HL-60 (cell line): ENCODE measurements around the gene CCSER1.

Experiments
- DNase-seq, 2 experiments: peaks; one replicate each; pipeline ENCODE4 v3.0.0-alpha.2; 2010 to 2020; ENCODE audit warnings: low read depth in 1 of 2, low spot score in 1 of 2
- H3K27ac ChIP-seq: fragments of 250-450 bp; sonication (Bioruptor Pico); replicated peaks from 2 replicates; pipeline ENCODE4 v1.5.1; 2020; ENCODE audit warnings: mild to moderate bottlenecking, moderate library complexity
- H3K27me3 ChIP-seq: fragments of 250-450 bp; sonication (Bioruptor Pico); 2 replicates; pipeline ENCODE4 v1.5.1; 2021; ENCODE audit warnings: mild to moderate bottlenecking, moderate library complexity; ENCODE audit not compliant: insufficient read depth, poor library complexity, severe bottlenecking
- H3K4me3 ChIP-seq: replicated peaks from 2 replicates; pipeline ENCODE4 v1.5.1; 2011; ENCODE audit warnings: mild to moderate bottlenecking, control low read depth, low read length; ENCODE audit not compliant: insufficient read depth
- GABPA ChIP-seq: IDR thresholded peaks from 2 replicates; pipeline ENCODE4 v1.6.1; 2012; ENCODE audit warnings: low read depth
- POLR2AphosphoS5 ChIP-seq: IDR thresholded peaks from 2 replicates; pipeline ENCODE4 v1.6.1; 2012; ENCODE audit warnings: low read depth
- SPI1 ChIP-seq: IDR thresholded peaks from 2 replicates; pipeline ENCODE4 v1.6.1; 2012; ENCODE audit warnings: low read depth, mild to moderate bottlenecking, borderline replicate concordance
- TF ChIP-seq, protein P1 (sequence below): IDR thresholded peaks from one replicate; pipeline ENCODE4 v1.5.1; 2011; ENCODE audit warnings: low read length, control low read depth, inconsistent platforms; ENCODE audit not compliant: insufficient read depth
- TF ChIP-seq, protein P2 (sequence below): IDR thresholded peaks from 2 replicates; pipeline ENCODE4 v1.6.1; 2012; ENCODE audit warnings: low read depth; ENCODE audit not compliant: insufficient replicate concordance

Gene CCSER1

DNA sequence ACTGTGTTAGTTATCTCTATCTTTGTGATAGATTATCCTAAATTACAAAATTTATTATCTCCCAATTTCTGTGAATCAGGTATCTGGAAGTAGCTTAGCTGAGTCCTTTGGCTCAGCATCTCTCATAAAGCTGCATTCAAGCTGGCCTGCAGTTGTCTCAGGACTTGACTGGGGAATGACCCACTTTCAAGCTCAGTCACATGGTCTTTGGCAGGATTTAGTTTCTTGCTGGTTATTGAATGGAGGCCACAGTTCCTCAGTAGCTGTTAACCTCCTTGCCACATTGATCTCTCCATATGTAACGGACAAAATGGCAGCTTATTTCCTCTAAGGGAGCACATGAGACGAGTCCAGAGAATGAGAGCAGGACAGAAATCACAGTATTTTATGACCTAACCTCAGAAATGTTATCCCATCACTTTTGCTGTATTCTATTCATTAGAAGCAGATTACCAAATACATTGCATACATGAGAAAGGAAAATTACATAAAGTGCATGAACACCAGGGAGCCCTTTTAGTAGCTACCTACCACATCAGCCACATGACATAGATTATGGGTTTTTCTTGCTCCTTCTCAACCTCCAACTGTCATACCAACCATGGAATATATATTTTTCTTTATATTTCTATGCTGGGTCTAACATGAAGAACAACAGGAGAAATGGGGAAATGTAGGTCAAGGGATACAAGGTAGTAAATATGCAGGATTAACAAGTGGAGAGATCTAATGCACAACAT is 730.1 kb downstream of the CCSER1 start:
- Histone ChIP-seq H3K27me3 (no peaks in the 10 kb centered on the region), H3K27ac (no peak overlapping the region), H3K4me3 (no peak overlapping the region)
- TF ChIP-seq, protein P1, sequence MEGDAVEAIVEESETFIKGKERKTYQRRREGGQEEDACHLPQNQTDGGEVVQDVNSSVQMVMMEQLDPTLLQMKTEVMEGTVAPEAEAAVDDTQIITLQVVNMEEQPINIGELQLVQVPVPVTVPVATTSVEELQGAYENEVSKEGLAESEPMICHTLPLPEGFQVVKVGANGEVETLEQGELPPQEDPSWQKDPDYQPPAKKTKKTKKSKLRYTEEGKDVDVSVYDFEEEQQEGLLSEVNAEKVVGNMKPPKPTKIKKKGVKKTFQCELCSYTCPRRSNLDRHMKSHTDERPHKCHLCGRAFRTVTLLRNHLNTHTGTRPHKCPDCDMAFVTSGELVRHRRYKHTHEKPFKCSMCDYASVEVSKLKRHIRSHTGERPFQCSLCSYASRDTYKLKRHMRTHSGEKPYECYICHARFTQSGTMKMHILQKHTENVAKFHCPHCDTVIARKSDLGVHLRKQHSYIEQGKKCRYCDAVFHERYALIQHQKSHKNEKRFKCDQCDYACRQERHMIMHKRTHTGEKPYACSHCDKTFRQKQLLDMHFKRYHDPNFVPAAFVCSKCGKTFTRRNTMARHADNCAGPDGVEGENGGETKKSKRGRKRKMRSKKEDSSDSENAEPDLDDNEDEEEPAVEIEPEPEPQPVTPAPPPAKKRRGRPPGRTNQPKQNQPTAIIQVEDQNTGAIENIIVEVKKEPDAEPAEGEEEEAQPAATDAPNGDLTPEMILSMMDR = no peak
- TF ChIP-seq, protein P2, sequence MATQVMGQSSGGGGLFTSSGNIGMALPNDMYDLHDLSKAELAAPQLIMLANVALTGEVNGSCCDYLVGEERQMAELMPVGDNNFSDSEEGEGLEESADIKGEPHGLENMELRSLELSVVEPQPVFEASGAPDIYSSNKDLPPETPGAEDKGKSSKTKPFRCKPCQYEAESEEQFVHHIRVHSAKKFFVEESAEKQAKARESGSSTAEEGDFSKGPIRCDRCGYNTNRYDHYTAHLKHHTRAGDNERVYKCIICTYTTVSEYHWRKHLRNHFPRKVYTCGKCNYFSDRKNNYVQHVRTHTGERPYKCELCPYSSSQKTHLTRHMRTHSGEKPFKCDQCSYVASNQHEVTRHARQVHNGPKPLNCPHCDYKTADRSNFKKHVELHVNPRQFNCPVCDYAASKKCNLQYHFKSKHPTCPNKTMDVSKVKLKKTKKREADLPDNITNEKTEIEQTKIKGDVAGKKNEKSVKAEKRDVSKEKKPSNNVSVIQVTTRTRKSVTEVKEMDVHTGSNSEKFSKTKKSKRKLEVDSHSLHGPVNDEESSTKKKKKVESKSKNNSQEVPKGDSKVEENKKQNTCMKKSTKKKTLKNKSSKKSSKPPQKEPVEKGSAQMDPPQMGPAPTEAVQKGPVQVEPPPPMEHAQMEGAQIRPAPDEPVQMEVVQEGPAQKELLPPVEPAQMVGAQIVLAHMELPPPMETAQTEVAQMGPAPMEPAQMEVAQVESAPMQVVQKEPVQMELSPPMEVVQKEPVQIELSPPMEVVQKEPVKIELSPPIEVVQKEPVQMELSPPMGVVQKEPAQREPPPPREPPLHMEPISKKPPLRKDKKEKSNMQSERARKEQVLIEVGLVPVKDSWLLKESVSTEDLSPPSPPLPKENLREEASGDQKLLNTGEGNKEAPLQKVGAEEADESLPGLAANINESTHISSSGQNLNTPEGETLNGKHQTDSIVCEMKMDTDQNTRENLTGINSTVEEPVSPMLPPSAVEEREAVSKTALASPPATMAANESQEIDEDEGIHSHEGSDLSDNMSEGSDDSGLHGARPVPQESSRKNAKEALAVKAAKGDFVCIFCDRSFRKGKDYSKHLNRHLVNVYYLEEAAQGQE = no peak
- no peak for DNase-seq

- Histone ChIP-seq H3K27me3 (no peaks in the 10 kb centered on the region), H3K4me3 (no peak overlapping the region), H3K27ac (no peak overlapping the region)
- no peak for DNase-seq
- TF ChIP-seq GABPA = no peak
- TF ChIP-seq, protein P2 = no peak
Measured at GRCh38 chr4:90875791-90876190, 748.6 kb downstream of the CCSER1 start.

DNA sequence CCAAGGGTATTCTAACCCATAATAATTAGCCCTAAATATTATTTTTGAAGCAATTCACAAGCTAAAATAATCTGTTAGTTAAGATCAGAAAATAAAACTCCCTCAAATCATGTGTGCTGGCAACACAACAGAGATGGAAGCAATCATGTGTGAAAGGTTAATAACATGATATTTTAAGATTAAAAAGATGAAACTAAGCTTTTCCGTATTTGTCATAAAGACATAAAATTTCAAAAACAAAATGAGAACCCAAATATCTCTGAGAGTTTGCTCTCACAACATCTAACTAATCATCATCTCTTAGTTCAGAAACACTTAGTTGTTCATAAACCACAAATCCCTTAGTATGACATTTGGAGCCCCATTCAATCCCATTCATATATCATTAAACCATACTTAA is 749.1 kb downstream of the CCSER1 start:
- Histone ChIP-seq H3K27me3 (no peaks in the 10 kb centered on the region), H3K4me3 (no peak overlapping the region), H3K27ac (no peak overlapping the region)
- TF ChIP-seq, protein P2 = no peak
- TF ChIP-seq POLR2AphosphoS5 = no peak
- TF ChIP-seq GABPA = no peak
- TF ChIP-seq, protein P1 = no peak
- TF ChIP-seq SPI1 = no peak
- DNase-seq = no peak
